Glutamatergic neuron (in vitro differentiated cells): ENCODE measurements around the gene TAB2. TPM values are rescaled to one million over a fixed set of nuclear protein-coding genes. Genes with fewer than 3 reads are reported as not detected.
"Not testable (repeated sequence)": the region's sequence is repeated elsewhere in the genome, so short reads cannot be mapped to it uniquely, and the experiment has no call there.

Experiments
- DNase-seq: peaks from one replicate; pipeline ENCODE4 v3.0.0; 2022
- H3K27ac Mint-ChIP-seq: one replicate; pipeline ENCODE4 v1.8.0; 2020; ENCODE audit warnings: mild to moderate bottlenecking, mixed read lengths, inconsistent platforms; ENCODE audit not compliant: unreplicated experiment
- H3K27me3 Mint-ChIP-seq: one replicate; pipeline ENCODE4 v1.8.0; 2020; ENCODE audit warnings: mild to moderate bottlenecking, moderate library complexity, mixed read lengths, inconsistent platforms; ENCODE audit not compliant: unreplicated experiment
- H3K36me3 Mint-ChIP-seq: one replicate; pipeline ENCODE4 v1.8.0; 2020; ENCODE audit warnings: mild to moderate bottlenecking, mixed read lengths, inconsistent platforms; ENCODE audit not compliant: unreplicated experiment
- H3K4me1 Mint-ChIP-seq: one replicate; pipeline ENCODE4 v1.8.0; 2020; ENCODE audit warnings: mild to moderate bottlenecking, low read depth, mixed read lengths, inconsistent platforms; ENCODE audit not compliant: unreplicated experiment
- H3K4me3 Mint-ChIP-seq: one replicate; pipeline ENCODE4 v1.8.0; 2020; ENCODE audit warnings: mild to moderate bottlenecking, mixed read lengths, inconsistent platforms; ENCODE audit not compliant: unreplicated experiment
- H3K9me3 Mint-ChIP-seq: one replicate; pipeline ENCODE4 v1.8.0; 2020; ENCODE audit warnings: mild to moderate bottlenecking, moderate library complexity, mixed read lengths, inconsistent platforms; ENCODE audit not compliant: unreplicated experiment
- CTCF ChIP-seq: fragments of 200-600 bp; sonication (generic); IDR thresholded peaks from one replicate; pipeline ENCODE4 v1.5.0; 2021; ENCODE audit not compliant: partially characterized antibody, unreplicated experiment
- total RNA-seq: library from RNA; stranded (reverse); fragmentation: NEBNext Ultra II Directional; extraction: Animal tissue kit (Norgen Biotek cat#: 25700); gene quantifications from one replicate; pipeline ENCODE4 v1.2.1, GENCODE V29; 2021; ENCODE audit not compliant: unreplicated experiment

The TAB2 gene
- total RNA-seq, 1 donor from 2014 or later = 39.3 TPM

- no peaks in the 10 kb centered on the region for H3K4me1 Mint-ChIP-seq
- H3K9me3 Mint-ChIP-seq = peaks cover 6% of the 10 kb centered on the region
- peaks cover 3% of the 10 kb centered on the region for H3K27me3 Mint-ChIP-seq
- H3K4me3 Mint-ChIP-seq = no peak overlapping the region
- TF ChIP-seq CTCF = no peak
- no peaks in the 10 kb centered on the region for H3K36me3 Mint-ChIP-seq
- H3K27ac Mint-ChIP-seq = no peak overlapping the region
- no peak for DNase-seq
These were observed 141.3 kb downstream of the TAB2 start for GRCh38 chr6:149458806-149459205.

GRCh38 chr6:149459761-149460160, 142.2 kb downstream of the TAB2 start:
- no peak overlapping the region for H3K4me3 Mint-ChIP-seq
- DNase-seq = no peak
- peaks cover 3% of the 10 kb centered on the region for H3K27me3 Mint-ChIP-seq
- H3K9me3 Mint-ChIP-seq = peaks cover 6% of the 10 kb centered on the region
- no peaks in the 10 kb centered on the region for H3K36me3 Mint-ChIP-seq
- no peaks in the 10 kb centered on the region for H3K4me1 Mint-ChIP-seq
- no peak for TF ChIP-seq CTCF
- H3K27ac Mint-ChIP-seq = no peak overlapping the region

GRCh38 chr6:149460249-149460648, 142.7 kb downstream of the TAB2 start:
- not testable (repeated sequence) for H3K4me1 Mint-ChIP-seq, H3K9me3 Mint-ChIP-seq, H3K27ac Mint-ChIP-seq, H3K4me3 Mint-ChIP-seq, H3K36me3 Mint-ChIP-seq, H3K27me3 Mint-ChIP-seq, DNase-seq

Other genes starting within 250 kb of the TAB2 start
- 1.3 TPM for gene SUMO4, start 82.5 kb downstream of the TAB2 start, total RNA-seq
- 48.7 TPM for gene ZC3H12D, start 167.3 kb downstream of the TAB2 start, total RNA-seq
- 26.8 TPM for gene PPIL4, start 228.3 kb downstream of the TAB2 start, total RNA-seq
- 11.2 TPM for gene GINM1, start 248.7 kb downstream of the TAB2 start, total RNA-seq